ENCODE data around the gene ENO1.
A peak's percentile ranks its signal among the peaks of the same experiment; 100 is the strongest.
"Not testable (repeated sequence)": the region's sequence is repeated elsewhere in the genome, so short reads cannot be mapped to it uniquely, and the experiment has no call there.

The ENO1 gene

DNA sequence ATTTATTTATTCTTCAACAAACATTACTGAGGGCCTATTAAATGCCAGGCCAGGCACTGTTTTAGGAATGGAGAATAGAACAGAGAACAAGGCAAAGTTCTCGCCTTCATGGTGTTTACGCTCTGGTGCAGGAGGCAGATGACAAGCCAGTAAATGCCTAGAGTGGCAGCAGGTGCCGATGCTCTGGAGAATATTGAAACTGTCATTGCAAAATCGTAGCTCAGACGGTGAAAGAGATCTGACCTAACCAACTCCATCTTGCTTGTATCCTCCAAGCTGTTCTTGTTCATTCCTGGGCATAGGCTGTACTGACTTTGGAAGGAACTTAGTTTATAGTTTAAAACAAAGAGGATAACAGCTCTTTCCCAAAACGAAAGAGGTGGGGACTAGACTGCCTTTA is 13.5 kb upstream of the ENO1 start:
- DNase-seq, result no peak

DNA sequence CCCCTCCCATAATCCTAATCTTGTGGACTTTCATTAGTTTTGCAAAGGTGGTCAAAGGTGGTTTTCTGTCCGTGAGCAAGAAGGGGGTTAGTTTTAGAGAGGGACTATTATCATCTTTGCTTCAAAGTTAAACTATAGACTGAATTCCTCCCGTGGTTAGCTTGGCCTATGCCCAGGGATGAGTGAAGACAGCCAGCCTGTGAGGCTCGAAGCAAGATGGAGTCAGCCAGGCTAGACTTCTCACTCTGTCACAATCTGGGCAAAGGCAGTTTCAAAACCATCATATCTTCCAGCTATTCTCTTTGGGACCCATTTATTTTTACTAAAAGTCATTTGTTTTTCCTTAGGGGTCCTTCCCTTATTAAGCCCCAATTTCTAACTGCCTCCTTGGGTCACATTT is 12.9 kb upstream of the ENO1 start:
- no peak for DNase-seq

DNA sequence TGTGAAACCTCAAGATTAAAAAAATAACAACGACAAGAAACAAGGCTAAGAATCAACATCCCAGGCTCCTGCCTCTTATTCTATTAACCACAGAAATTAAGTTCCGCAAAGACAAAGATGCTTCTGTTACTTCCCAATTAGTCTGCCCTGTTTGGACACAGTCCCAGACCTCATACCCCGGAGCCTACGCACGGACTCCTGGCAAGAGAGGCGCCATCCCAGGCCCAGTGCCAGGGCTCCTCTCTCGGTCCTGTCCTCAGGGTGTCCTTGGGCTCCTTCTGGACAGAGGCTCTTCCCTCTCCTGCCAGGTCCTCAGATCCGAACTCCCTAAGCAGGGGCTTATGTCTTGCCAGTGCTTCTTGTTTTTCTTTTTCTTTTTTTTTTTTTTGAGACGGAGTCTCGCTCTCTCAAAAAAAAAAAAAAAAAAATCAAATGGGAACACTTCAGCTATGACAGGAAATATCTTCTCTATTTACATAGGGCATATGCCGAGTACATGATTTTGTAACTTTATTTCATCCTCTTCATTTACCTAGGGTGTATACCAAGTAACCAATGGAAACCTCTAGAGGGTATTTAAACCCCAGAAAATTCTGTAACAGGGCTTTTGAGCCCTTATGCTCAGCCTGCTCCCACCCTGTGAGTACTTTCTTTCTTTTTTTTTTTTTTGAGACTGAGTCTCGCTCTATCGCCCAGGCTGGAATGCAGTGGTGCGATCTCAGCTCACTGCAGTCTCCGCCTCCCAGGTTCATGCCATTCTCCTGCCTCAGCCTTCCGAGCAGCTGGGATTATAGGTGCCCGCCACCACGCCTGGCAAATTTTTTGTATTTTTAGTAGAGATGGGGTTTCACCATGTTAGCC is 11.7 kb upstream of the ENO1 start:
- no peak for DNase-seq

DNA sequence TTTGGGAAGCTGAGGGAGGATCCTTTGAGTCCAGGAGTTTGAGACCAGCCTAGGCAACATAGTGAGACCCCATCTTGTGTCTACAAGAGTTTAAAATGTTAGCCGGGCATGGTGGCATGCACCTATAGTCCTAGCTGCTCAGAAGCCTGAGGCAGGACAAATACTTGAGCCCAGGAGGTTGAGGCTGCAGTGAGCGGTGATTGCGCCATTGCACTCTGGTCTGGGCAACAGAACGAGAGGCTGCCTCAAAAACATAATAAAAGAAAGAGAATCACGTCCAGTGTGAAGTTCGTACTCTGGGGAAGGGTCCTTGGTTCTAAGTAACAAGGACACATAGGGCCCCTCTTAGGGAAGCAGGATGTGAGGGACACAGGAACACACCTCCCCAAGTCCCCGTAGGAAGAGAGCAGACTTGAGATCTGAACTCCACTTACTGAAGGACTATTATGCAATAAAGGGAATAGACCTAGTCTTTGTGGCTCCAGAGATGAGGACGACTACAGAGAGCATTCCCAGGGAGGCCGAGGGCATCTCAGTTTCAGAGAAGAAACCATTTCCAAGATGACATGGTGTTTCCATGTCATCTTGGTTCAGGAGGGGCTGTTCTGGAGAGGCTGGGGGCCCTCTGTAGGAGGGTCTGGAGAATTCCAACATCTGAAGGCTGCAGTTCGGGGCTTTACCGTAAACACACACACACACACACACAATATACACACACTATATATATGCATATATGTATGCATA is 10.8 kb upstream of the ENO1 start:
- no peak for DNase-seq

DNA sequence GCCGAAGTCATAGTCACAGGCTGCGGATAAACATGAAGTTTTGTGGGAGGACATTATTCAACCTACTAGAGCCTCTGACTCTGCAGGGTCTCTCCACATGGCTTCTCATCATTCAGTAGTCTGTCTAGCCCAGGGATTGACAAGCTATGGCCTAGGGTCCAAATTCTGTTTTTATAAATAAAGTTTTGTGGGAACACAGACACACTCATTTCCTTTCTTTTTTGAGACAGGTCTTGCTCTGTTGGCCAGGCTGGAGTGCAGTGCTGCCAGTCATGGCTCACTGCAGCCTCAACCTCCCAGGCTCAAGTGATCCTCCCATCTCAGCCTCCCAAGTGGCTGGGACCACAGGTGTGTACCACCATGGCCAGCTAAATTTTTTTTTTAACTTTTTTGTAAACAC is 8.1 kb upstream of the ENO1 start:
- no peak for DNase-seq

DNA sequence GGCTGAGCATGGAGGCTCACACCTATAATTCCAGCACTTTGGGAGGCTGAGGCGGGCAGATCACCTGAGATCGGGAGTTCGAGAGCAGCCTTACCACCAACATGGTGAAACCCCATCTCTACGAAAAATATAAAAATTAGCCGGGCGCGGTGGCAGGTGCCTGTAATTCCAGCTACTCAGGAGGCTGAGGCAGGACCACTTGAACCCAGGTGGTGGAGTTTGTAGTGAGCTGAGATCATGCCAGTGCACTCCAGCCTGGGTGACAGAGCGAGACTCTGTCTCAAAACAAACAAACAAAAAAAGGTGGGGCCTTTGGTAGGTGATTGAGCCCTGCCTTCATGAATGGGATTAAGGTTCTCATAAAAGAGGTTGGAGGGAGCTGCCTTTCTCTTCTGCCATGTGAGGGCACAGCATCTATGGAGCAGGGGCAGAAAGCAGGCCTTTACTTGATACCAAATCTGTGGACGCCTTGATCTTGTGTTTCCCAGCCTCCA is 7.6 kb upstream of the ENO1 start:
- not testable (repeated sequence) for DNase-seq

DNA sequence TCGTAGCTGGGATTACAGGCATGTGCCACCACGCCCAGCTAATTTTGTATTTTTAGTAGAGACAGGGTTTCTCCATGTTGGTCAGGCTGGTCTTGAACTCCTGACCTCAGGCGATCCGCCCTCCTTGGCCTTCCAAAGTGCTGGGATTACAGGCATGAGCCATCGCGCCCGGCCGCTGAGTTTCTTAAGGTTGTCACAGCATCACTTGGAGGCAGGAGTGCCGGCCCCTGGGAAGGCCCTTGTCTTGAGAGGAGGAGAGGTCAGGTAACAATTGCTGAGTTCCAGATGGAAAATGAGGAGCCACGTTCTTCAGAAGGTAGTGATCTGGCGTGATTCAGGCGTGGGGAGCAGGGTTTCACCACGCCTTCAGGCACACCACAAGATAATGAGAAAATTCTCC is 5.6 kb upstream of the ENO1 start:
- not testable (repeated sequence) for DNase-seq

DNA sequence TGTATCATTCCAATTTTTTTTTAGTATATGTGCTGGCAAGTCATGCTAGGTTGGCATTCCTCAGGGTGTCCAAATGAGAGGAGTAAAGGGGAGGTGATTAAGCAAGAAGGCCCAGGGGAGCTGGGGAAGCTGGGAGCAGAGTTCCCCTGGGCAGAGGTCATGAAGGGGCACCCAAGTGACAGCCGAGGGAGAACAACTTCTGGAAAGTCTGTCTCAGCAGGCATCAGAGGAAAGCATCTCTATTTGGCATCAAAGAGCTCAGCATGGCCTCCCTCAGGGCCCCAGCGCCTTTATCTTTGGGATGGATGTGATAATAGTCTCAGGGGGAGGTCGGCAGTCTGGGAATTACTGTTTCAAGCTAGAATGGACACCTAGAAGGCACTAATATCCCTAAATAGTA is 5.0 kb upstream of the ENO1 start:
- no peak for DNase-seq

DNA sequence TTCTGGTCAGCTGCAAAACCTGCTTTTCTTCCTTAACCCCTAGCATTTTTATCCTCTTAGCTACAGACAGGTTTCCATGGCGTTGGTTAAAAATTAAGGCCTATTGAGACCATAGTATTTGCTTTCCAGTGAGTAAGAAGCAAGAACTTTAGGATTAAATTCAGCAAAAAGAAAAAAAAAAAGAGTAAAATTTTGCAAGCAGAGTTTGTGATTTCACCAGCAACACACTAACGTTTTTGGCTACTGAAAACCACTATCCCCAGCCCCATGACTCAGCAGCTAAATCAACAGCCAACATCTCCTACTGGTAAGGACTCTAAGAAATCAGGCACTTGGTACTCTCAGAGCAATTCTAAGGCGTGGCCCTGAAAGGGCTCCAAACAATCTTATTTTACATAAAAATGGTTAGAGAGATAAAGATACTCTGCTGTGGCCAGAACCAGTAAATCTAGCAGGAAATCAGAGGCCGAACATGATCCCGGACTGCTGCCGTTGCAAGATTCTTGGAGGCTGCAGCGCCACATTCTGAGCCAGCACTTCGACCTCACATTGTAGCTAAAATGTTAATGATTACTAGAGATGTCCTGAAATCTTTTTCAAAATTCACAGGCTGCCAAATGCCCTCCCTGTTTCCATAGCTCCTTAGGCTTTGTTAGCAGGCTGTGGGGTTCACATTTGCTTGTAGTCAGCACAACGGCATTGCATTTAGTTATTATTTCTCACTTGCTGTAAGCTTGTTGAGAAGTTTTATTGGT is 1.6 kb upstream of the ENO1 start:
- DNase-seq, result no peak

DNA sequence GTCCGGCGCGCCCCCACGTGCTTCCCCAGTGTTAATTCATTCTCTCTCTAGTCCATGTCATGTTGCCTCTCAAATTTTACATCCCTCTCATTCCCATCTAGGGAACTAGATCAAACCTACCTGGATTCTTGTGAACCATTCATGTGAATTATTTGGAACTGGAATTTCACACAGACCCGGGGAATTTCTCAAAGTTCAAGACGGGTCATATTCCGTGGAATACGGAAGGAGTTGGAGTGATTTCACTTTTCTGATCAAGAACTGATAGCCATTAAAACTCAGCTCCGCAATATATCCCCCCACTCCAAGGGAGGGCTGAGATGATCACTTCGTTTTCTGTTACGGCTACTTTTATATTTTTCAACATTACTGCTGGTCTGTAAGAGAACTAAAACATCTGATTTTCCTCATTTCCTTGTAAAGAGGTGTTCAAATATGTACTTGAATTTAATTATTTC is 1.0 kb upstream of the ENO1 start:
- no peak for DNase-seq

DNA sequence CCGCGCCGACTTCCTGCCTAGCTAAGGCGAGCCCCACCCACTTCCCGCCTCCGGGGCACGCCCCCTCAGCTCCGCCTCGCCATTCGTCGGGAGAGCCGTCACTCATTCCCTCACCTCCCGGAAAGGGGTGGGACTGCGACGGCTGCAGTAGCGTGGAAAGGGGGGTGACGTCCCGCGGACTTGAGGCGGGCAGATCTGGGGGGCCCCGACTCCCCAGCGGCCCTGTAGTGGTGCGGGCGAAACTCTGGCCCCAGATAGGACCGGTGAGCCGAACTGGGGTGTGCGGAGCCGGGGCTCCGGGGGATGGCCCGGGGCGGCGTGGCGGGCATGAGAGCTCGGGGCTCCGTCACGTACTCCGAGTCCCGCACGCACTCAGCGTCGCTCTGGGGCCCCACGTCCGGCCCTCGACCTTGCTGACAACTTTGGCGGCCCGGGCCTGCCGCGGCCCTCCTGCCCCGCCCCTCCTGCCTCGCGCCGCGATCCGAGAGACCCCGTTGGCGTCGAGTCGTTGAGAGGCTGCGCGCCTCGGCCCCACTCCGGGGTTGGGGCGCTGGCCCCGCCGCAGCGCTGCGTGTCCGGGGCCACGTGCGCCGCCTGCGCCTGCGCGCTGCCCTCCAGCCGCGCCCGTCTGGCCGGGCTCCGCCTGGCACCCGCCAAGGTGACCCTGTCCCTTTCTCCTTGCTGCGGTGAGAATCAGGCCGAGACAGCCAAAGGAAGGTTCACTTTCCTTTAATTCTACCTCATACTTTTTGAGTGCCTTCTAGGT is 395 bp upstream of the ENO1 start:
- peak; percentile 65 for DNase-seq

DNA sequence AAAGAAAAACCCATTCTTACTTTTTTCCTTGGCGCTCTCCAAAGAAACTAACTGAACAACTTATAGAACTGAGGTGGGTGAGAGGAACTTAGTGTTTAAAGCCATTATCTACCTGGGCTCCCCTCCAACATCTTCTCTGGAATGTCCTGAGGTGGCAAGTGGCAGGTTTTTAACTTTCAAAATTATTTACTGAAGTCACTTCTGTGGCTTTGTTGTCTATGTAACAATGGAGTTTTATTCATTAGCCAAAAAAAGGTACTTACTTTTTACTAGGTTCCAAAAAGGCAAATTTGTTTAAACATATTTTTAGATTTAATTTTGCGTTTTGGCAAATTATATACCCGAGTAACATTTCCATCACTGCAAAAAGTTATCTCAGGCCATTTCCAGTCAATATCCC is 2.4 kb downstream of the ENO1 start:
- no peak for DNase-seq

DNA sequence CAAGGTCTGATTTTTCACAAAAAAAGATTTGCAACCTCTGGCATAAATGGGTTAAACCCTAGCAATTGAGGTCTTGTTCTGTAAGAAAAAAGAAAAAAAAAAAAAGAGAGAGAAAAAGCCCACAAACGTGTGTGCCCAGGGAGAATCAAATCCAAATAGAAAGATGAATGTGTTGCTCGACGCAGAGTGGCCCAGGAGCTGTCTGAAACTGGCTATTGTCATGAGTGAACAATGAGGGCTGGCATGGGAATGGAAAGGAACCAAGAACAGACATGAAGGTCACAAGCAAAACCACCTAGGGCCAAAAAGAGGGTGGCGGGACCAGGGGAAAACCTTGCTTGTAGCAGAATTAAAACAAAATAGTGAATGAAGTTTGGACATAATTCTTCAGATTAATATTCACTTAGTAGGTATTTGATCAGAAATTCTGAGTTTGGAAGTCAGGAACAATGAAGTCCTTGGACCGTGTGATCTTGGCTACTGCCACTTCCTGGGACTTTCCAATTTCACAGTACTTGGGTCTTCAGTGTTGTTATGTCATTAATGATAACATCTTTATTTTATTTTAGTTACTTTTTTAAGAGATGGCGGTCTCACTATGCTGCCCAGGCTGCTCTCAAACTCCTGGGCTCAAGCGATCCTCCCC is 3.1 kb downstream of the ENO1 start:
- DNase-seq, result no peak

DNA sequence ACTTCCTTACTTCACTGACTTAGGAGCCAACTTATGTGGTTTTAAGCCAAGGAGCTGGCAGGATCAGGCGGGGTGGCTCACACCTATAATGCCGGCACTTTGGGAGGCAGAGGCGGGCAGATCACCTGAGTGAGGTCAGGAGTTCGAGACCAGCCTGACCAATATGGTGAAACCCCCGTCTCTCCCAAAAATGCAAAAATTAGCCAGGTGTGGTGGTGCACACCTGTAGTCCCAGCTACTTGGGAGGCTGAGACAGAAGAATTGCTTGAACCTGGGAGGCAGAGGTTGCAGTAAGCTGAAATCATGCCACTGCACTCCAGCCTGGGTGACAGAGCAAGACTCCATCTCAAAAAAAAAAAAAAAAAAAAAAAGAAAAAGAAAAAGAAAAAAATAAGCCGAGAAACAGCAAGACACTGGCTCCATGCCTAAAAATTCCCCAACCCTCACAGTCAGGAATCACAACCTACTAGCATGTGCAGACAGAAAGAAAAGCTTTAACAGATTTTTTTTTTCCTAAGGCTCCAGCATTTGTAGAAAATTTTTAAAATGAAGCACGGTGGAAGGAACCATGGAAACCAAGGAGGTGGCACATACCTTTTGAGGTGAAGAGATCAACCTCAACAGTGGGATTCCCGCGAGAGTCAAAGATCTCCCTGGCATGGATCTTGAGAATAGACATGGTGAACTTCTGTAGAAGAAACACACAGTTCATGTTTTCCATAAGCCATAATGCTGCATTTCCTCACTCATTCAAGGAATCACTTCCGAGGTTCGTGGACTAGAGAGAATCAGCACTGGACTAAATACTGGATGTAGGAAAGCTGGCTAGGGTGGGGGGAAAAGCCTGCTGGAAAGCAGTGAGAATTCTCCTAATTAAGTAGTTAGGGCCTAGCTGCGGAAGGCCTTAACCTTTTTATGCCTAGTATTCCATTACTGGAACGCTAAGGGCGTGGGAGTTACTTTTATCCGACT is 4.0 kb downstream of the ENO1 start:
- no peak for DNase-seq

DNA sequence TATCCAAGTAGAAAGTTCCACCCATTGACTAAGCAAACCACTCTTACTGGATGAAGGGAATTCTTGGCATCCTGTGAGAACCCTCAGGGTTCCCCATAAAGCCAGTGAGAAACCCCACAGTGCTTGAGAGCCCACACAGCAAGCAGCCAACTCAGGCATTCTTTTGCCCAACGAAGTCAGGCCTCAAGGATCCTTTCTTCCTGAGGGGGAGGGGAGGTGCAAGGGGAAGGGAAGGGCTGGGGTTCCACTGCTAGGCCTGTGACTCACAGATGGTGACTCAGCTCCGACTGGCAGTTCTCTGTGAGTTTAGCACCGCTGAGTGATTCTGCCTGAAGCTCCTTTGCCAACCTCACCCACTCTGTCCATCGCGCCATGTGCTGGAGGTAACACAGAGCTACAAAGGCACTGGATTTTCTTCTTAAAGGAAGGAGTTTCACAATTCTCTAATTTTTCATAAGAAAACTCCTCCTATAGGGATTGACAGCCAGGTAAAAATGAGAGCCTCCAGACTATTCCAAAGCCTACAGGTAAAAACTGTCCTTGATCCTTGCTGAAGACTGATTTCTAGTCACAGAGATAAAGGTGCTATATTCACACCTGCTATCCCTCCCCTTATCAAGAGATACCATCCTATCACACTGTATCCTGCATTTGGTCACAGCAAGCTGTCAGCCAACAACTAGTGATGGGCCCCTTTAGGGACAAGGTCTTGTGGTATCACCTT is 4.8 kb downstream of the ENO1 start:
- DNase-seq, result no peak

DNA sequence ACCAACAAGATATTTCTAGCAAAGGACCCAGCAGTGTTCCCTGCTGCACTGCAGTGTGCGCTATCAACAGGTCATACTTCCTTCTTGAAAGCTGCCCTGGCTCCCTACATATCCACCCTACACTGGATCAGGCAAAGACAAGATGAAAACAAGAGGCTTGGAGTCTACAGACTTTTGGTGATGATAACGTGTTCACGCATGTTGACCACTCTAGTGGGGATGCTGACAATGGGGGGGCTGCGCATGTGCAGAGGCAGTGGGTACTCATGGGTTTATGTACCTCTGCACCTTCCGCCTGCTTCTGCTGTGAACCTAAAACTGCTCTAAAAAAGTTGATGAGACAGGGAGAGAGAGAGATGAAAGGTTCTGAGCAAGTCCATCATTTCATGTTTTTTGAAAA is 5.5 kb downstream of the ENO1 start:
- DNase-seq, result no peak

DNA sequence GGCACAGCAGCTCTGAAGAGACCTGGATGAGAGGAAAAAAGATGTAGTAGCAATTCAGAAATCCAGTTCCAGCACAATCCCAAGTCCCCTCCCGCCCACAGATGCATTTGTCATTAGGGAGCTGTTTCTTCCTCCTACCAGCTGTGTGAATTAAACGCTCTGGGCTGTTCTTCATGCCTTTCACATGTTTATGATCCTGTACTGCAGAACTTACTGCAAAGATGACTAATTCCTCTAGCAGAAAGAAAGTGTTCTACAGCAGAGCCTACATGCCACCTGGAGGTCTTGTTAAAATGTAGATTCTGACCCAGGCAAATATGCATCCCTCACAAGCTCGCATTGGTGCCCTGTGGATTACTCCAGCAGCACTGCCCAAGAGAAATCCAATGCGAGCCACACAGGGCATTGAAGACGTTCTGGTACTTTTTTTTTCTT is 6.5 kb downstream of the ENO1 start:
- no peak for DNase-seq

DNA sequence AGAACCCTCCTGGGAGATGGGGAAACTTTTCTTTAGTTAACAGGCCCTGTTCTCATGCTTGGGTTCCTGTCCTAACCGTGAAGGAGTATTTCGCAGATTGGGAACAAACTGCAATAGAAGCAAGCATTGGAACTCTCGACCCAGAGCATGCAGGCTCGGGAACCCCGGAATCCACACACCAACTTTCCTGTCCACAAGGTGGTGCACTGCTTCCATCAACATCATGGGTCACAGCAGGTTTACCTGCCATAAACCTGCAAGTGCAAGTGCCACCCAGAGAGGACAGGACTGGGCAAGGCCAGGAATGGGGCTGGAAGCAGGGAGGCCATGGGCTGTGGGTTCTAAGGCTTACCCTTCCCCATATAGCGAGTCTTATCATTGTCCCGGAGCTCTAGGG is 6.9 kb downstream of the ENO1 start:
- DNase-seq, result no peak

DNA sequence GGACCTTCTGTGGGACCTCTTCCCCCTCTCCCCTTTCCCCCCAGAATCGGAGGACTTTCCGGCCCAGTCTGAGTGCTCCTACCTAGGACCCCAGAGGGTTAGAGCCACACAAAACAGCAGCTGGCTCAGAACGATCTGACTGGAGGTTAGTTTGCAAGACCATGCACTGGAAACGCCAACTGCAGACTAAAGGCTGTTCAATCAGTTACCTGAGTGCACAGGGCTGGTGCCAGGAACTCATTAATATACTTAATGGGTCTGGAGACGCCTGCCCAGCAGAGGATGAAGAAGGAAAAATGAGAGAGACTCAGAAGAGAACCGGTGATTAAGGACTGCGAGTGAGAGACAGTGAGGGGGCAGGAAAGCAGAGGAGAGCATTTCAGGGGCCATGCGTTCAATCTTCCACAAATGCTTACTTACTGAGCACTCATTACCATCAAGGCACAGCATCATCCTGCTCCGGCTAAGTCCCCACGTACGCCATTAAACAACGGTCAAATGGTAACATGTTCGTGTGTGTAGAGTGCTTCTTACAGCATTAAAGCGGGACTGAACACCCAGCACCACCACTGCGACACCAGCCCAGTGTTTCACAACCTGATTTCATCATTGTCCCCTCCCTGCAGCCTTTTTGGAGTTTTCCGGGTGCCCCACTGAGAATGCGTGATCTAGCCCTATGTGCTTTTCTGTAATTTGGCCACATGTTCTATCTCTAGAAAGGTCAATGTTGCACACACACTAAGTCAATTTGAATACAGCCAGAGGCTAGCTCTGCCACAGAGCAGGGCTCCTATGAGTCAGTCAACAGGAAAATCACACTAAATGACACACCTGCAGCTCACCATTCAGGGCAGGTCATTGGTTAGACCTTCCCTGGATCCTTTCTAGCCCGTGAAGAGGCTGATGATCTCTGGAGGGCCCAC is 7.6 kb downstream of the ENO1 start:
- no peak for DNase-seq

Measured in NCI-H1436 treated with DMSO at 0.1 percent for 48 hours (cell line).